GM12892 (cell line): ENCODE data around the gene SYDE2.
"Not testable (repeated sequence)": the region's sequence is repeated elsewhere in the genome, so short reads cannot be mapped to it uniquely, and the experiment has no call there.

Experiments
- DNase-seq: peaks from one replicate; pipeline ENCODE4 v3.0.0; 2011; ENCODE audit not compliant: insufficient read length
- FAIRE-seq: peaks from 2 replicates; lab custom pipeline; 2011; peaks lifted over from hg19 to GRCh38; lab: Jason Lieb, UNC
- POLR2A ChIP-seq: IDR thresholded peaks from 2 replicates; pipeline ENCODE4 v1.6.1; 2011; ENCODE audit warnings: low read depth, low read length, control low read depth
- POLR2AphosphoS5 ChIP-seq: IDR thresholded peaks from 2 replicates; pipeline ENCODE4 v1.6.1; 2011; ENCODE audit warnings: low read depth, low read length, control low read depth
- TAF1 ChIP-seq: IDR thresholded peaks from 2 replicates; pipeline ENCODE4 v1.6.1; 2011; ENCODE audit warnings: low read depth, mild to moderate bottlenecking, control low read depth, low read length, borderline replicate concordance

SYDE2 gene

DNA sequence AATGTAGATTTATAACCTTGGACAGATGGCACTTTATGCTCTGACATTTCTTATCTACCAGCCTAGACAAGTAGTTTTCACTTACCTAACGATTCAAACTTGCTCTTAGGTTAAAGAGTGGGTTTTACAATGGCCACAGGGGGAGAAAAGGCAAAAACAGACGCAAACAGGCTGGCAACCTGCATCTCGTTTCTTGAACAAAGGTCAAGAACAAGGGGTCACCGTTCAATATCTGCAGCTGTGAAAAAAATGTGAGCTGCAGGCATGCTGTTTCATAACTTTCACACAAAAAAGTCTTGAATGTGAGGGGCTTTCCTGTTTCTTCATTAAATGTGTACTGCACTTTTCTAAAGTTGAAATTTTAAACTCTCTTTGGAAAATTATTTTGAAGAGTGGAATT is 49.4 kb downstream of the SYDE2 start:
- DNase-seq (no peak), FAIRE-seq (no peak)
- TF ChIP-seq TAF1 (no peak), POLR2AphosphoS5 (no peak)

DNA sequence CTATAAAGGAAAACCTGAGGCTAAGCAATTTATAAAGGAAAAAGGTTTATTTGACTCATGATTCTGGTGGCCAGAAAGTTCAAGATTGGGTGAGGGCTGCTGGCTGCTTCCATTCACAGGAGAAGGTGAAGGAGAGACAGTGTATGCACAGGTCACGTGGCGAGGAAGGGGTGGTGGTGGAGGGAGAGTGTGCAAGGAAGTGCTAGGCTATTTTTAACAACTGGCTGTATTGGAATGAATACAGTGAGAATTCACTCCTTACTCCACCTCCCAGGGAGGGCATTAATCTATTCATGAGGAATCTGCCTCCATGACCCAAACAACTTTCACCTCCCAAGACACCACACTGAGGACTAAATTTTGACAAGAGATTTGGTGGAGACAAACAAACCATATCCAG is 51.0 kb downstream of the SYDE2 start:
- FAIRE-seq (no peak), DNase-seq (no peak)
- no peak for TF ChIP-seq POLR2AphosphoS5
- no peak for TF ChIP-seq TAF1
- no peak for TF ChIP-seq POLR2A

DNA sequence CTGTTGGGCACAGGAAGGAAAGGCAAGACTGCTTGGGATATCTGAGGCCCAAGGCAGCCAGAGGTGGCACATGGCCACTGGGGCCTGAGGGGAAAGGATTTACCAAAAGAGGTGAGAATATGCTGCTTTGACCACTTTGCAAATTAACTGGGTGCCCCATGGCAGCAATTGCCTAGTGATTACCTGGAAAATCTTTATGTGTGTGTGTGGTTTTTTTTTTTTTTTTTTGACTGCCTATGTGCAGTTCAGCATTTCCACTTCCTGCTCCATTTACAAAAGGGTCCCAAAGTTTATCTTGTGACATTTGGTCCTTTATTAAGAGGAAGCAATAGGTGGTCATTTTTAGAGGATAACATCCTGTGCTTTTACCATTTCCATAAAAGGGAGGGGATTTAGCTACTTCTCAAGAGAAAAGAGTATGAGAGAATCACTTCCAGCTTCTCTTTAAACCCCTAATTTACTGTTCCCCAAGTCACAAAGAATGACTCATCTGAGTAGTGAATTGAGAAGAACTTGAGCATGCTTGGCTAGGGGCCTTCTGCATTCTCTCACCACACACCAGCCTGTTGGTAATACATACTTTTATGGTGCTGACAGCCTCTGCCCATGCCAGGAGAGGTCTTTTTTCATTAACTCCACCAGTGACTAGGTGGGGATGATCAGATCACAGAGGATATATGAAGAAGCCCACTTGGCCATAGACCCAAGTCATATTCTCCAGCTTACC is 52.1 kb downstream of the SYDE2 start:
- TF ChIP-seq POLR2AphosphoS5 (no peak), POLR2A (no peak), TAF1 (no peak)
- FAIRE-seq (peak; percentile 70), DNase-seq (peak; percentile 3)

DNA sequence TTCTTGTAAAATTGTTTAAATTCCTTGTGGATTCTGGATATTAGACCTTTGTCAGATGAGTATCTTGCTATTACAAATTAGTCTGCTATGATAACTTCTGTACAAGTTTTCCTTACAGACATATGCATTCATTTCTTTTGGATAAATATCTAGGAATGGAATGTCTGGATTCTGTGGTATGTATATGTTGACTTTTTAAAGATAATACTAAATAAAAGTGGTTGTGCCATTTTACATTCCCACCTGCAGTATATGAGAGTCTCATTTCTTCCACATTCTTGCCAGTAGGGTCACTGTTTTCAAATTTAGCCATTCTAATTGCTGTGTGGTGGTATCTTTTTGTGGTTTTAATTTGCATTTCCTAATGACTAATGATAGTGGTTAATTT is 53.9 kb downstream of the SYDE2 start:
- DNase-seq: no peak

DNA sequence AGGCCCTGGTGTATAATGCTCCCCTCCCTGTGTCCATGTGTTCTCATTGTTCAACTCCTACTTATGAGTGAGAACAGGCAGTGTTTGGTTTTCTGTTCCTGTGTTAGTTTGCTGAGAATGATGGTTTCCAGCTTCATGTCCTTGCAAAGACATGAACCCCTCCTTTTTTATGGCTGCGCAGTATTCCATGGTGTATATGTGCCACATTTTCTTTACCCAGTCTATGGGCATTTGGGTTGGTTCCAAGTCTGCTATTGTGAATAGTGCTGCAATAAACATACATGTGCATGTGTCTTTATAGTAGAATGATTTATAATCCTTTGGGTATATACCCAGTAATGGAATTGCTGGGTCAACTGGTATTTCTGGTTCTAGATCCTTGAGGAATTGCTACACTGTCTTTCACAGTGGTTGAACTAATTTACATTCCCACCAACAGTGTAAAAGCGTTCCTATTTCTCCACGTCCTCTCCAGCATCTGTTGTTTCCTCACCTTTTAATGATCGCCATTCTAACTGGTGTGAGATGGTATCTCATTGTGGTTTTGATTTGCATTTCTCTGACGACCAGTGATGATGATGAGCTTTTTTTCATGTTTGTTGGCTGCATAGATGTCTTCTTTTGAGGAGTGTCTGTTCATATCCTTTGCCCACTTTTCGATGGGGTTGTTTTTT is 54.4 kb downstream of the SYDE2 start:
- not testable (repeated sequence) for DNase-seq, FAIRE-seq

More for the DNA sequence above, 53.9 kb downstream of the SYDE2 start:
- FAIRE-seq: no peak
- no peak for TF ChIP-seq POLR2AphosphoS5
- TF ChIP-seq POLR2A: no peak
- TF ChIP-seq TAF1: no peak

DNA sequence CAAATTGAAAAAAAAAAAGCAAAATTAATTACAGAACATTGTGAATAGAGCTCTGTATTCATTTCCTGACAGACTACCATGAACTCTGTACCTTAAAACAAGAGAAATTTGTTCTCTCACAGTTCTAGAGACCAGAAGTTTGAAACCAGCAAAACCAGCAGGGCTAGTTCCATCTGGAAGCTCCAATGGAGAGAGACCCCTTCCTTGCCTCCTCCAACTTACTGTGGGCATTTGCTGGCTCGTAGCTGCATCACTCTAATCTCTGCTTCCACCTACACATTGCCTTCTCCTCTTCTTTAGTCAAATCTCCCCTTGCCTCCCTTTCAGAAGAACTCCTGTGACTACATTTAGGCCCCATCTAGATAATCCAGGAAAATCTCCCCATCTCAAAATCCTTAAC is 56.5 kb downstream of the SYDE2 start:
- no peak for FAIRE-seq
- TF ChIP-seq POLR2AphosphoS5 (no peak), TAF1 (no peak), POLR2A (no peak)
- DNase-seq: no peak

DNA sequence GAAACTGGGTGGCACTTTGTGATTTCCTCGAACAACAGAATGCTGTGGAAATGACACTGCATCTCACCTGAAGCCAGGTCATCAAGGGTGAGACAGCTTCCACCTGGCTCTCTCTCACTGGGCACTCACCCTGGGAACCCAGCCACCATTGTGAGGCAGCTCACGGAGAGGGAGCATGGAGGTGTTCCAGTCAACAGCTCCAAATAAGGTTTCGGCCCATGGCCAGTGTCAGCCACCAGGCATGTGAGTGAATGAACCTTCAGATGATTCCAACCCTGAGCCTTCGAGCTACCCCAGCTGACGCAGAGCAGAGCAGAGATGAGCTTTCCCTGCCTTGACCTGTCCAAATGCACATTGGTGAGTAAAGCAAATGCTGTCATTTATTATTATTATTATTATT is 58.1 kb downstream of the SYDE2 start:
- FAIRE-seq (no peak), DNase-seq (no peak)
- no peak for TF ChIP-seq TAF1
- TF ChIP-seq POLR2A: no peak
- no peak for TF ChIP-seq POLR2AphosphoS5

DNA sequence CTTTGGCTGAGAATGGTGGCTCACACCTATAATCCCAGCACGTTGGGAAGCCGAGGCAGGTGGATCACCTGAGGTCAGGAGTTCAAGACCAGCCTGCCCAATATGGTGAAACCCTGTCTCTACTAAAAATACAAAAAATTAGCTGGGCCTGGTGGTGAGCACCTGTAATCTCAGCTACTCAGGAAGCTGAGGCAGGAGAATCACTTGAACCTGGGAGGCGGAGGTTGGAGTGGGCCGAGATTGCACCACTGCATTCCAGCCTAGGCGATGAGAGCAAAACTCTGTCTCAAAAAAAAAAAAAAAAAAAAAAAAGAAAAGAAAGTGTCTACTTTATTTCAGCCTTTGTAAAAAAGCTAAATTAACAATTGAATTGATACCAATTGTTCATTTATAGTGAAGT is 62.4 kb downstream of the SYDE2 start:
- not testable (repeated sequence) for FAIRE-seq, DNase-seq

DNA sequence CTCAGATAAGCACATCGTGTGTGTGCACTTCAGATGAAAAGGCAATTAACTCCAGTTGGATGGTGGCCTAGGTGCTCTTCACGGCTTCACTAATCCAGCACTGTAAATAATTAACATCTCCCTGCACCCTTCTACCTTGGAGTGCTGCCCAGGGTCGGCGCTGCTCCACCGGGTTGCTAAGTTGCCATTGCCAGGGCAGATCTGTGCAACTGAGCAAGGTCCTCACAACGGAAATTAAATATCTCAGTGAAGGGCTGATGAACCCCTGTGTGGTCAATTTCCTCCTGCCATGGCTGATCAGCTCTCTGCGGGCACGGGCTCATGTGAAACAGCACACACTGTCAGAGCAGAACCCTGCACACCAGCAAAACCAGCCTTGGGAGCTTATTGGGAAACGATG is 63.2 kb downstream of the SYDE2 start:
- DNase-seq: no peak
- FAIRE-seq: no peak
- TF ChIP-seq TAF1 (no peak), POLR2AphosphoS5 (no peak), POLR2A (no peak)

DNA sequence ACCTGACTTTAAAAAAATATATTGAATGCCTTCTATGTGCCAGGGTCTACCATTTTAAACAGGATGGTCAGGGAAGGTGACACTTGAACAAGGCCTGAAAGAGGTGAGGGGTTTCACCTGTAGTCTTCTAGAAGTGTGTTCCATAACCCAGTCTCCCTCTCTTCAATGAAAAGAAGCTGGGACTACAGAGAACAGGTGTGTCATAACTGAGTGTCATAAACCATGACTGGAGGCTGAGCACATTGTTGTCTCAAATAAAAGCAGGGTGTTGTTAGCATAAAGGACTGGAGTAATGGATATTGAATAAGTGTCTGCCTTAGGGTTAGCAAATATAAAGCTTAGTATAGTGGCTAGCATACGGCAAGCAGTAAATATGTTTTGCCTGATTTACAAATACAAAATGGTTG is 65.4 kb downstream of the SYDE2 start:
- TF ChIP-seq POLR2AphosphoS5: no peak
- TF ChIP-seq POLR2A: no peak
- TF ChIP-seq TAF1: no peak
- FAIRE-seq (no peak), DNase-seq (no peak)

DNA sequence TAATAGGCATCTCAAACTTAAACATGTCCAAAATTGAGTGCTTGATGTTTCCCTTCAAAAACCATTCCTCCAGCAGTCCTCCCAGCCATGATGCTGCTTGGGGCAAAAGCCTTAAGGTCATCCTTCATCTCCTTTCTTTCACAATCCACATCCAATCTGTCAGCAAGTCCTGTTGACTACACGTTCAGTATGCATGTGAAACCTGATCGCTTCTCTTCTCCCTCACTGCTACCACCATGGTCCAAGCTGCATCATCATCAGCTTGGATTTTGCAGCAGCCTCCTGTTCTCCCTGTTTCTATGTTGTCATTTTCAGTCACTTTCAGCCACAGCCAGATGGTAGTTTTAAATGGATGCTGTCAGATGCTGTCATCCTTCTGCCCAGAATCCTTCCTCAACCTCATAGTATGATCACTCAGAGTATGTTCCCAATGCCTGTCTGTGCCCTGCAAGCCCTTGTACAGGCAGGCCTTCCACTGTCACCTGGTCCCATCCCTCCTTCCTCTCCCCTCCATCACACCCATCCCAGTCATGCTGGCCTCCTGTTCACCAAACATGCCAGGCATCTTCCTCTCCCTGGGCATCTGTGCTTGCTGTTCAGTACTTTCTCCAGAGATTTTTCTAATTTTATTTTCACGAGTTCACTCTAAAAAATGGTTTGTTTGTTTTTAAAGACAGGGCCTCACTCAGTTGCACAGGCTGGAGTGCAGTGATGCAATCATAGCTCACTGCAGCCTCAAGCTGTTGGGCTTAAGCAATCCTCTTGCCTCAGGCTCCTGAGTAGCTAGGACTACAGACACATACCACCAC is 66.0 kb downstream of the SYDE2 start:
- TF ChIP-seq POLR2AphosphoS5 (no peak), TAF1 (no peak), POLR2A (no peak)
- FAIRE-seq (no peak), DNase-seq (no peak)
